Measurements from ENCODE around the gene NARF. TPM values are rescaled to one million over a fixed set of nuclear protein-coding genes. Genes with fewer than 3 reads are reported as not detected.

NARF gene
- total RNA-seq, 1 donor from 2014 or later: 72.7 TPM

DNA sequence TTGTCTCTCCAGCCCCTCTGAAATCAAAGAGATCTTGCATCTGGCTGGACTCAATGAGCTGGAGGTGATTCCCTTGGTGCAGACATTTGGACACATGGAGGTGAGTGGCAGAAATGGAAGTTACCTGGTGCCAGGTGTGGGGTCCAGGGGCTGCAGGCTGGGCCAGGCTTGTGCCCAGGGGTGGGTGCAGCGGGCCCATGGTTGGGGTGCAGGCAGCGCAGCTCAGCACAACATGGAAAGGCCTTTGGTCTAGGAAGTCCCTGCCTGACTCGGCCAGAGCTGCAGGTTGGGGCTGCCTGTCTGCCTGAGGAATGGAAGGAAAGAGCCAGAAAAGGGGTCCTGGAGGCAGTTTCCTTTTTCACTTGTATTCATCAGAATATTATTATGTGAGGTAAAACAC, 30.0 kb upstream of the NARF start:
- intact Hi-C loops (cut with DNase I): no loop called here
- ATAC-seq (no peak), DNase-seq (ENCODE audit: missing footprints) (no peak)

- intact Hi-C loops (cut with DNase I): no loop called here
- DNase-seq (ENCODE audit: missing footprints) (no peak), ATAC-seq (no peak)
These were observed 28.7 kb upstream of the NARF start for GRCh38 chr17:82429824-82430223.

- ATAC-seq: no peak
- DNase-seq (ENCODE audit: missing footprints): no peak
- intact Hi-C loops (cut with DNase I): no loop called here
These were observed 26.5 kb upstream of the NARF start for GRCh38 chr17:82432017-82432416.

DNA sequence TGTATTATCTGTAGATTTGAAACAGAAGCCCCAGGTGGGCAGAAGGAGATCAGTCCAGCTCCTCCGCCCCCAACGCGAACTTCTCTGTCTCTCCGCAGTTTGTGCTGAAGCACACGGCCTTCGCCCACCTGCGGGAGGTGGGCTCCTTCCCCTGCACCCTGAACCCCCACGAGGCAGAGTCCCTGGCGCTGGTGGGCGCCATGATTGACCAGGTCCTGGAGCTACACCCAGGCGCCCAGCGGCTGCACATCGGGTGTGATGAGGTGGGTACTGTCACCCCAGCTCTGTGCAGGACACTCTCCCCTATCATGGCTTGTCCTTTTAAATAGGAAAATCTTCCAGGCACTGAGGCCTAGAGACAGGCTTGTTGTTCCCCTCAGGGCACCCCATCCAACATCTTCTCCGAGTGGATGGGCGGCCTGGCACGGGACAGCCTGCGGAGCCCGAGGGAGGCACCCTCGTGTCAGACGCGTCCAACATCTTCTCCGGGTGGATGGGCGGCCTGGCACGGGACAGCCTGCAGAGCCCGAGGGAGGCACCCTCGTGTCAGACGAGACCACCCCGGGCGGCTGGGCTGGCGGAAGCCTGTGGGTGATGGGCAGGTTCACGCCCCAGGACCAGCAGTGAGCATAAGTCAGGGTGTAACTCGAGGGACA, 24.9 kb upstream of the NARF start:
- no peak for ATAC-seq
- DNase-seq (ENCODE audit: missing footprints): no peak
- intact Hi-C loops (cut with DNase I): no loop called here

GRCh38 chr17:82434216-82434565, 24.4 kb upstream of the NARF start:
- DNase-seq (ENCODE audit: missing footprints) (no peak), ATAC-seq (no peak)
- intact Hi-C loops (cut with DNase I): no loop called here

- DNase-seq (ENCODE audit: missing footprints) (no peak), ATAC-seq (no peak)
- intact Hi-C loops (cut with DNase I): no loop called here
These were observed 23.4 kb upstream of the NARF start for GRCh38 chr17:82435103-82435502.

DNA sequence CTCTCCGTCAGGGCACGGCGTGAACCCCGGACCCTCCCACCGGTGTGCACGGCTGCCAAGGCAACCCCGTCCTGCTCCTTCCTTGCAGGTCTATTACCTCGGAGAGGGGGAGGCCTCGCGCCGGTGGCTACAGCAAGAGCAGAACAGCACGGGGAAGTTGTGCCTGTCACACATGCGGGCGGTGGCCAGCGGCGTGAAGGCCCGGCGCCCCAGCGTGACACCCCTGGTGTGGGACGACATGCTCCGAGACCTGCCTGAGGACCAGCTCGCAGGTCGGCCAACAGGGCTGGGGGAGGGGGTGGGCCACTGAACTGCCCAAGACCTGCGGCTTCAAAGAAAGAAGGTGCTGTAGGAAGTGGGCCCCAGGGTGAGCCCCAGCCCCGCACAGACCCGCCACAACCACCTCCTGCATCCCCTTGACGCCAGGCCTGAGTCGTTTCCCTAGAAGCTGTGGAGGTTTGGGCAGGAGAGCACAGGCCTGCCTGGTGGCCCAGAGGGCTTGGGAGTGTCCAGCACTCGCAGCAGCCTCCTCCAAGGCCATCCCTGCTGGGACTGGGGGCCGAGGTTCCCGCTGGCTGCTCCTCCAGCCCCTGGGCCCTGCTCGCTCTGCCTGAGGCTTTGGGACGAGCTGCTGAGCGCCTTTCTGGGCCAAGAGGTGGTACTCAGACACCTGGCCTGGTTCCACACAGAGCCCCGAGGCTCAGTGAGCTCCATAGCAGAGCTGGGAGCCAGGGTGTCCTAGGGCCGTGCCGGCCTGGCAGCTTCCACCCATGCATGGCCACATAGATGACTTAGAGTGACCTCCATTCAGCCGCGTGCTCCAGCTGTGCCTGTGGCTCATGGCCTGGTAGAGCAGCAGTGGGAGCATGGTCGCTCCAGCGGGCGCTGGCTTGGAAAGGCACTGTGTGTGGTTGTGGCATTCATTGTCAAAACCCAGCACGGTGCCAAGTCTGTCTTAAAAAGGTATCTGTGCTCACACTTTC, 22.6 kb upstream of the NARF start:
- ATAC-seq: no peak

DNA sequence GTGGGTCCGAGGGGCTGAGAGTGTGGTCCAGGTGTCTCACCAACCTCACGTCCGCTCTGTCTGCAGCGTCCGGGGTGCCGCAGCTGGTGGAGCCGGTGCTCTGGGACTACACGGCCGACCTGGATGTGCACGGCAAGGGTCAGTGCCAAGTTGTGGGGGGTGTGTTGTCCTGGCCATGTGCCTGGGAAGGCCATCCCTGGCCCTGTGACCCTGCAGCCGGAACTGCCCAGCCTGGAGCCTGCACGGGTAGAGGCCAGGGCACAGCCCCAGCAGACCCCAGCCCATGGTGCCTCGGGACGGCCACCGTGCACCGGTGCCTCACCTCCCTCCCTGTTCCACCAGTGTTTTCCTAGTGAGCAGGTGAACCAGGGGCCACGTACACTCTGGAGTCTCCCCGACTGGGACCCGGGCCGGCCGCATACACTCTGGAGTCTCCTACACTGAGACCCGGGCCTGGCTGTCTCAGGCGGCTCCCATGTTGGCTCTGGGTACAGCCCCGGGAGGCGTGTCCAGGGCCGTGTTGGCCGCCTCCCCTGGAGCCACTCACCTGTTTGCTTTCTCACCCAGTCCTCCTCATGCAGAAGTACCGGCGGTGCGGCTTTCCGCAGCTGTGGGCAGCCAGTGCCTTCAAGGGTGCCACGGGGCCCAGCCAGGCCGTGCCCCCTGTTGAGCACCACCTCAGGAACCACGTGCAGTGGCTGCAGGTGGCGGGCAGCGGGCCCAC, 21.8 kb upstream of the NARF start:
- no peak for DNase-seq (ENCODE audit: missing footprints)
- no peak for ATAC-seq
- intact Hi-C loops (cut with DNase I): no loop called here

More for the DNA sequence above, 22.6 kb upstream of the NARF start:
- intact Hi-C loops (cut with DNase I): no loop called here
- no peak for DNase-seq (ENCODE audit: missing footprints)

GRCh38 chr17:82437325-82437668, 21.2 kb upstream of the NARF start:
- intact Hi-C loops (cut with DNase I): no loop called here
- no peak for DNase-seq (ENCODE audit: missing footprints)
- no peak for ATAC-seq

GRCh38 chr17:82438401-82439193, 19.9 kb upstream of the NARF start:
- intact Hi-C loops (cut with DNase I): no loop called here
- DNase-seq (ENCODE audit: missing footprints): no peak
- ATAC-seq: no peak

DNA sequence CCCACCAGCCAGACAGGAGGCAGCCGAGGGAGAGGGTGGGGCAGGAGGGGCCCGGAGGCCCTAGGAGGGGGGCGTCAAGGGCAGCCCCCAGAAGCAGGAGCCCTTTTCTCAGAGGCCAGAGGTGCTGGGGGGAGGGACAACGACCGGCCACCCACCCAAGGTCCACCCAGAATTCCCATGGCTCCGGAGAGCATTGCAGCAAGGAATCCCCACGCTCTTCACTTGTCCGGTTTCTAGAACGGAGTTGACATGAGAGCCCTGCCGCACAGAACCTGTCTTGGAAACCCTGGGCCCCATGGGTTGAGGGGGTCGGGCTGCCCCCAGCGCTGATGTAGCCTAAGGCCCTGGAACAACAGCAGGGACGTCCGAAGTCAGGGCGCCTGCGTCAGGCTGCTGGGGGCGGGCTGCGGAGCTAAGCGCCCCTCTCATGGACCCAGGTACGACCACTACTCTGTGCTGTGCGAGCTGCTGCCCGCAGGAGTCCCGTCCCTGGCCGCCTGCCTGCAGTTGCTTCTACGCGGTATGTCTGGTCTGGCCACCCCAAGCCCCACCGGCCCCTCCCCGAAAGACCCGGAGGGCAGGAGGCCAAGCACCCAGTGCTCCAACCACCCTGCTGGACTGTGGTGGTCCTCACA, 19.2 kb upstream of the NARF start:
- no peak for ATAC-seq
- no peak for DNase-seq (ENCODE audit: missing footprints)
- intact Hi-C loops (cut with DNase I): no loop called here

- intact Hi-C loops (cut with DNase I): no loop called here
- ATAC-seq: no peak
- no peak for DNase-seq (ENCODE audit: missing footprints)
These were observed 18.6 kb upstream of the NARF start for GRCh38 chr17:82439829-82440365.

GRCh38 chr17:82440469-82440981, 18.0 kb upstream of the NARF start:
- intact Hi-C loops (cut with DNase I): no loop called here
- ATAC-seq (no peak), DNase-seq (ENCODE audit: missing footprints) (no peak)

DNA sequence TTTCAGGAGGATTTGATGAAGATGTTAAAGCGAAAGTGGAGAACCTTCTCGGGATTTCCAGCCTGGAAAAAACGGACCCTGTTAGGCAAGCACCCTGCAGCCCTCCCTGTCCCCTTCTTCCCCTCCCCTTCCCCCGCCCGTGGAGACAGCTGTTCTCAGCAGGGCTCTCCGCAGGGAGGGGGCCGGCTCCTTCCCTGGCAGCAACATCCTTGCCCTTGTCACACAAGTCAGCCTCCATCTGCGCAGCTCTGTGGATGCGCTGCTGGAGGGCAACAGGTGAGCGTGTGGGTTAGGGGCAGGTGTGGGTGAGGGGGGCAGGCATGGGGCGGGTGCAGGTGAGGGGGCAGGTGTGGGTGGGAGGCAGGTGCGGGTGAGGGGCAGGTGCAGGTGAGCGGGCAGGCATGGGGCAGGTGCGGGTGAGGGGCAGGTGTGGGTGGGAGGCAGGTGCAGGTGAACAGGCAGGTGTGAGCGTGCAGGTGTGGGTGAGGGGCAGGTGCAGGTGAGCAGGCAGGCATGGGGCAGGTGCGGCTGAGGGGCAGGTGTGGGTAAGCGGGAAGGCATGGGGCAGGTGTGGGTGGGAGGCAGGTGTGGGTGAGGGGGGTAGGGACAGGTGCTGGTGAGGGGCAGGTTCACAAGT, 17.4 kb upstream of the NARF start:
- no peak for DNase-seq (ENCODE audit: missing footprints)
- peak; percentile 27 for ATAC-seq
- intact Hi-C loops (cut with DNase I): no loop called here

DNA sequence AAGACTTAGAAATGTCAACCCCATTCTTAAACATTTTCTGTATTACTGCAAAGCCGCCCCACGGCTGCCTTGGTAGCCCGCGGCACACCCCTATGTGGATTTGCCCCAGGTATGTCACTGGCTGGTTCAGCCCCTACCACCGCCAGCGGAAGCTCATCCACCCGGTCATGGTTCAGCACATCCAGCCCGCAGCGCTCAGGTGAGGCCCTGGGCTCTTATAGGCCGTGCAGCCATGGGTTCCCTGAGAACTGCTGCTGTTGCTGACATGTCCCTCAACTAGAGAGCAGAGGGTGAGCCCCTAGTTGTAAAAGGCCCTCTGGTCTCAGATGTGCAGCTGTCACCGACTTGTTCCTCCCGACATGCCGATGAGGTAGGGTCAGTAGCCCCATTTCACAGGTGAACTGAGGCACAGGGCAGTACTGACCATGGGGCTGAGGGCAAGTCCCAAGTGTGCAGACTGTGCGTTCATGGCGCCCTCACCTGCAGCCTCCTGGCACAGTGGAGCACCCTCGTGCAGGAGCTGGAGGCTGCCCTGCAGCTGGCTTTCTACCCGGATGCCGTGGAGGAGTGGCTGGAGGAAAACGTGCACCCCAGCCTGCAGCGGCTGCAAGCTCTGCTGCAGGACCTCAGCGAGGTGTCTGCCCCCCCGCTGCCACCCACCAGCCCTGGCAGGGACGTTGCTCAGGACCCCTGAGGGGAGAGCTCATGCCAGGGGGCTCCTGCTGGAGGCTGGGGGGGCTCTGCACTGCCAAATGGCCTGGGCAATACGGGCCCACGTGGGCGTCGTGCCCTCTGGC, 16.7 kb upstream of the NARF start:
- no peak for ATAC-seq
- intact Hi-C loops (cut with DNase I): no loop called here
- DNase-seq (ENCODE audit: missing footprints): no peak

- intact Hi-C loops (cut with DNase I): no loop called here
- ATAC-seq: no peak
- DNase-seq (ENCODE audit: missing footprints): no peak
These were observed 15.7 kb upstream of the NARF start for GRCh38 chr17:82442643-82443464.
